Kidney (tissue), 14 donors: Measurements from ENCODE around the gene TMEM121. TPM values are rescaled to one million over a fixed set of nuclear protein-coding genes. Genes with fewer than 3 reads are reported as not detected.

Experiments
- DNase-seq, 5 donors: peaks; one replicate each; pipeline ENCODE4 v3.0.0-alpha.2; 2013 to 2020
- FAIRE-seq: peaks from 2 replicates; lab custom pipeline; 2012; peaks lifted over from hg19 to GRCh38; lab: Jason Lieb, UNC
- H3K27ac ChIP-seq, 2 donors: one replicate each; pipeline ENCODE4 v1.7.0; 2013; ENCODE audit warnings: low read depth in 2 of 2, low read length in 2 of 2, inconsistent platforms in 1 of 2
- H3K27me3 ChIP-seq: one replicate; pipeline ENCODE4 v1.7.1; 2013; ENCODE audit warnings: low read length, inconsistent platforms; ENCODE audit not compliant: control insufficient read depth, insufficient read depth
- H3K36me3 ChIP-seq, 3 donors: one replicate each; pipeline versions ENCODE4 v1.7.0 to v1.7.1; 2013; ENCODE audit warnings: low read length in 3 of 3, control low read depth in 1 of 3, inconsistent platforms in 1 of 3; ENCODE audit not compliant: insufficient read depth in 3 of 3, control insufficient read depth in 2 of 3
- H3K4me1 ChIP-seq, 3 donors: one replicate each; pipeline versions ENCODE4 v1.7.0 to v1.7.1; 2013; ENCODE audit warnings: low read length in 3 of 3, inconsistent platforms in 1 of 3, low read depth in 1 of 3; ENCODE audit not compliant: control insufficient read depth in 2 of 3, insufficient read depth in 2 of 3
- H3K4me3 ChIP-seq, 3 donors: one replicate each; pipeline versions ENCODE4 v1.7.0 to v1.8.1; 2013; ENCODE audit warnings: low read length in 3 of 3, control low read depth in 1 of 3, inconsistent platforms in 1 of 3
- H3K9ac ChIP-seq, 3 donors: one replicate each; pipeline versions ENCODE4 v1.7.0 to v1.7.1; 2013; ENCODE audit warnings: low read length in 3 of 3, control low read depth in 1 of 3, inconsistent platforms in 1 of 3
- H3K9me3 ChIP-seq, 3 donors: one replicate each; pipeline versions ENCODE4 v1.7.0 to v1.7.1; 2013; ENCODE audit warnings: low read length in 3 of 3, control low read depth in 1 of 3, inconsistent platforms in 1 of 3; ENCODE audit not compliant: control insufficient read depth in 2 of 3, insufficient read depth in 1 of 3
- CTCF ChIP-seq: IDR thresholded peaks from 3 replicates; pipeline ENCODE4 v1.5.1; 2012; ENCODE audit warnings: mild to moderate bottlenecking, moderate library complexity, borderline replicate concordance; ENCODE audit not compliant: insufficient read depth; ENCODE audit errors: extremely low read depth
- intact Hi-C: fragments of 100-400 bp; cut with DNase I; formaldehyde crosslinking; loops from one replicate; pipeline ENCODE4 v1.11.1; 2022
- polyA plus RNA-seq: library from polyadenylated mRNA; stranded (reverse); fragments of 350-450 nt; fragmentation: Illumina TruSeq; extraction: RNeasy Lipid Tissue Mini Kit (QIAGEN cat#74804); gene quantifications from one replicate; pipeline ENCODE4 v1.2.3, GENCODE V29; 2014; ENCODE audit warnings: low read depth, low replicate concordance; ENCODE audit not compliant: insufficient read depth
- total RNA-seq: library from RNA; stranded (reverse); fragmentation: NEBNext Ultra II Directional; extraction: Animal tissue kit (Norgen Biotek cat#: 25700); gene quantifications from one replicate; pipeline ENCODE4 v1.2.1, GENCODE V29; 2021
- donor health status: control.
- donor health status: control.
- donor health status: control.
- donor health status: control.
- donor health status: control.
- donor health status: DM: yes; HTN: yes; CAD: no.
- donor health status: Normal renal cell carcinoma (clear cell type).

Gene TMEM121
- total and polyA plus RNA-seq, 2 donors from 2014 or later, result 3.1 to 4.1 TPM

- H3K4me3 ChIP-seq, result no peak overlapping the region
- FAIRE-seq (no peak), DNase-seq (peak in 4 of 5 donors; percentile 14 to 77 (median 41))
- no peak overlapping the region for H3K9ac ChIP-seq
- H3K36me3 ChIP-seq, result no peaks in the 10 kb centered on the region
- no peaks in the 10 kb centered on the region for H3K27me3 ChIP-seq
- H3K27ac ChIP-seq, result no peak overlapping the region
- no peaks in the 10 kb centered on the region for H3K9me3 ChIP-seq
- no peak for TF ChIP-seq CTCF
- intact Hi-C loops, result no loop called here
- H3K4me1 ChIP-seq, result no peaks in the 10 kb centered on the region
Observed at GRCh38 chr14:105497671-105498429, 28.5 kb upstream of the TMEM121 start.

GRCh38 chr14:105498430-105499255 lies 27.7 kb upstream of the TMEM121 start:
- no peaks in the 10 kb centered on the region for H3K27me3 ChIP-seq
- no peak overlapping the region for H3K27ac ChIP-seq
- intact Hi-C loops, result no loop called here

GRCh38 chr14:105499256-105500035 lies 26.9 kb upstream of the TMEM121 start:
- intact Hi-C loops, result no loop called here
- no peak for FAIRE-seq
- TF ChIP-seq CTCF, result no peak

More at GRCh38 chr14:105498430-105499255, 27.7 kb upstream of the TMEM121 start:
- no peak for TF ChIP-seq CTCF
- Histone ChIP-seq H3K4me1 (no peaks in the 10 kb centered on the region), H3K9me3 (no peaks in the 10 kb centered on the region), H3K4me3 (no peak overlapping the region), H3K9ac (no peak overlapping the region), H3K36me3 (no peaks in the 10 kb centered on the region)
- FAIRE-seq, result no peak
- DNase-seq, result peak in 1 of 5 donors; percentile 70

More at GRCh38 chr14:105499256-105500035, 26.9 kb upstream of the TMEM121 start:
- no peaks in the 10 kb centered on the region for H3K27me3 ChIP-seq
- no peaks in the 10 kb centered on the region for H3K36me3 ChIP-seq
- peak in 3 of 5 donors; percentile 12 to 71 (median 69) for DNase-seq
- H3K9me3 ChIP-seq, result no peaks in the 10 kb centered on the region
- H3K27ac ChIP-seq, result no peak overlapping the region
- H3K4me1 ChIP-seq, result no peaks in the 10 kb centered on the region
- H3K4me3 ChIP-seq, result no peak overlapping the region
- no peak overlapping the region for H3K9ac ChIP-seq
